Keratinocyte (primary cell): ENCODE measurements around the gene PCDH8.

Source experiments
- CTCF ChIP-seq, 3 experiments: IDR thresholded peaks in 1 of 3; conservative IDR thresholded peaks in 1 of 3; optimal IDR thresholded peaks in 1 of 3; 2 replicates in 2 of 3; 3 replicates in 1 of 3; pipeline versions ENCODE3 to v1.5.1; 2011; ENCODE audit warnings: low read length in 3 of 3, mild to moderate bottlenecking in 3 of 3, moderate library complexity in 2 of 3, control low read depth in 1 of 3, inconsistent platforms in 1 of 3; ENCODE audit not compliant: insufficient read depth in 2 of 3; ENCODE audit errors: extremely low read depth in 1 of 3
- EZH2 ChIP-seq: IDR thresholded peaks from one replicate; pipeline ENCODE4 v1.6.1; 2012; ENCODE audit warnings: inconsistent platforms, mild to moderate bottlenecking, low read length, moderate library complexity

GRCh38 chr13:52894413-52894812, 46.0 kb upstream of the PCDH8 start:
- no peak for TF ChIP-seq CTCF (optimal IDR thresholded peaks at IDR 0.05 in 1 of 3, IDR thresholded peaks at IDR 0.05 in 1 of 3, conservative IDR thresholded peaks at IDR 0.05 in 1 of 3; ENCODE audit: extremely low read depth in 1 of 3, insufficient read depth in 2 of 3, low read length in 3 of 3)
- no peak for TF ChIP-seq EZH2
